ENCODE results near the gene DGKQ.

DGKQ gene

DNA sequence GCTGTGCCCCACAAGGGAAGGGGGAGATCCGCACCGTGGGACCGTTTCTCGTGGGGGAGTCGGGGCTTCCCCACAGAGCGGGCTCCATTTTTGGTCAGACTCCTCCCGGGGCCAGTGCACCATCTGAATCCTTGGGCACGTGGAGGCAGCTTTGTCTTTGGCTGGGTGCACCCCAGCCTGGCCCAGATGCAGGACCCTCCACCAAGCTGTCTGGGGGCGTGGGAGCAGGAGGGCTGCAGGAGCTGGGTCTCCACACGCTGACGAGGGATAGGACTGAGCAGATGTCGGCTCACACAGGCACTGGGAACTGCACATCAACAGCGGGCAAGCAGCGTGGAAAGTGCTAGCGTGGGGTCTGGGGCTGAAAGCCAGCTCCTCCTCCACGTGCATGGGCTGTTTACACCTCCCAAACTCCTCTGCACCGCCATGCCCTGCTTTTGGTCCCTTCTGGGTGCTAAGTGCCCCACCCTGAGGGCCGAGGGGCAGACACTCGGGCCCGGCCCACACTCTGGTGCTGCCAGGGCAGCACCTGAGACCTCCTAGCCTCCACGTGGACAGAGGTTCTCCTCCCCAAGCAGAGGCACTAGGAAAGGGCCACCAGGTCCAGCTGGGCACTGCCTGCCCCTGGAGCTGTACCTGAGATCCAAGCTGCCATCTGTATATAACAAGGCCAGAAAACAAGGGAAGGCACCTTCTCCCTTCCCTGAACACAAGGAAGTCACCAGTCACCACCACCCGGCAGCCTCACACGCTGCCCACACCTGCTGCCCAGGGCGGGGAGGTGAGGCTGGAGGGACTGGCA, 13.8 kb downstream of the DGKQ start:
- H3K9ac ChIP-seq (ENCODE audit: low read depth, low read length): no peak overlapping the region
- H3K4me1 ChIP-seq (ENCODE audit: insufficient read depth, low read length): no peaks in the 10 kb centered on the region
- H3K36me3 ChIP-seq (ENCODE audit: insufficient read depth, low read length): no peaks in the 10 kb centered on the region; the same call in 1 of the 2 replicates
- no peaks in the 10 kb centered on the region for H3K9me3 ChIP-seq (ENCODE audit: control insufficient read depth, insufficient read depth, low read length)

DNA sequence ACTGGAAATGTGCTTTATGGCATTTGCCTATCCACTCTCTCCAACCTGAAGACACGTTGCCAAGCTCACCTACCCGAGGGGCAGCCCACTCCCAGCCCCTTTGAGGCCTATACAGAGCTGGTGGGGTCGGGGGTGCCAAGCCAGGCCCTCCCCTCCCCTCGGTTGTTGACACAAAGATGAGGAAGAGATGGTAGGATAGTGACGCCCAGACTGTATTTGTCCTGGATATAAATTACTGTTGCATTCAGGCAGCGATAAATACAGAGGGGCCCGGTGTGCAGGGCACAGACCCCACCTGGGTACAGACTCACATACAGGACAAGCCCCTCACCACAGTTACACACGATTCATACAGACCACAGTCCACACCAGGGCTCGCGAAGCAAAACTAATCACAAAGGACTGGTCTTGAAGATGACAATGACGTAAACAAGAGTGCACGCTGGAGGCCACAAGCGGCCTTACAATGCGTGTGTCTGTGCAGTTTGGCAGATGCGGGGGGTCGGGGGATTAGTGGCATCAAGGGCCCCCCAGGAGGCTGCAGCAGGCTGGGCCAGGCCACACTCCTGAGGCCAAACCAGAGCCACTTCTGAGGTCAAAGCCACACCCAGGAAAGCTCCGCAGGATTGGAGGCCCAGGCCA, 14.6 kb downstream of the DGKQ start:
- Histone ChIP-seq H3K36me3 (ENCODE audit: insufficient read depth, low read length) (no peaks in the 10 kb centered on the region; the same call in 1 of the 2 replicates), H3K9ac (ENCODE audit: low read depth, low read length) (no peak overlapping the region), H3K4me1 (ENCODE audit: insufficient read depth, low read length) (no peaks in the 10 kb centered on the region), H3K9me3 (ENCODE audit: control insufficient read depth, insufficient read depth, low read length) (no peaks in the 10 kb centered on the region)

DNA sequence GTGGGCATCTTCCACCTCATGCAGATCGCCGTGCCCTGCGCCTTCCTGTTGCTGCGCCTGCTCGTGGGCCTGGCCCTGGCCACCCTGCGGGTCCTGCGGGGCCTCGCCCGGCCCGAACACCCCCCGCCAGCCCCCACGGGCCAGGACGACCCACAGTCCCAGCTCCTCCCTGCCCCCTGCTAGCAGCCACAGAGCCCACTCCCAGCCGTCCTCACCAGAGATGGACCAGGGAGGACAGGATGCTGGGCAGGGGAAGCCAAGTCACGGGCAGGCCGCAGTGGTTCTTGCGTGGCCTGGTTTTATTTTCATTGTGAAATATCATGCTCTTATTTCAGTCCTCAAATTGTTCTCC, 15.1 kb downstream of the DGKQ start:
- H3K9ac ChIP-seq (ENCODE audit: low read depth, low read length): no peak overlapping the region
- H3K9me3 ChIP-seq (ENCODE audit: control insufficient read depth, insufficient read depth, low read length): no peaks in the 10 kb centered on the region
- no peaks in the 10 kb centered on the region; the same call in 1 of the 2 replicates for H3K36me3 ChIP-seq (ENCODE audit: insufficient read depth, low read length)
- H3K4me1 ChIP-seq (ENCODE audit: insufficient read depth, low read length): no peaks in the 10 kb centered on the region

DNA sequence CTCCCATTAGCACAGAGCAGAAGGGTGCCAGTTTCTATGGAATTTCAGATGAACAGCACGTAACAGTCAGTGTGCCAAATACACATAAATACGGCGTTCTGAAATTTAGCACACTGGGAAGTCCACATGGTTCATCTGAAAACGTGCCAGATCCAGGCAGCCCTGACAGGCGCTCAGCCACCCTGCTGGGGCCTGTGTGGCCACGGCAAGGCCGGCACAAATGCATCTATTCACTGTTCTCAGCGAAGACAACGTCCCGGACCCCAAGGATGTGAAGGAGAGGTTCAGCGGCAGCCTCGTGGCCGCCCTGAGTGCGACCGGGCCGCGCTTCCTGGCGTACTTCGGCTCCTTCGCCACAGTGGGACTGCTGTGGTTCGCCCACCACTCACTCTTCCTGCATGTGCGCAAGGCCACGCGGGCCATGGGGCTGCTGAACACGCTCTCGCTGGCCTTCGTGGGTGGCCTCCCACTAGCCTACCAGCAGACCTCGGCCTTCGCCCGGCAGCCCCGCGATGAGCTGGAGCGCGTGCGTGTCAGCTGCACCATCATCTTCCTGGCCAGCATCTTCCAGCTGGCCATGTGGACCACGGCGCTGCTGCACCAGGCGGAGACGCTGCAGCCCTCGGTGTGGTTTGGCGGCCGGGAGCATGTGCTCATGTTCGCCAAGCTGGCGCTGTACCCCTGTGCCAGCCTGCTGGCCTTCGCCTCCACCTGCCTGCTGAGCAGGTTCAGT, 15.6 kb downstream of the DGKQ start:
- Histone ChIP-seq H3K9me3 (ENCODE audit: control insufficient read depth, insufficient read depth, low read length) (no peaks in the 10 kb centered on the region), H3K36me3 (ENCODE audit: insufficient read depth, low read length) (no peaks in the 10 kb centered on the region; the same call in 1 of the 2 replicates), H3K9ac (ENCODE audit: low read depth, low read length) (no peak overlapping the region), H3K4me1 (ENCODE audit: insufficient read depth, low read length) (no peaks in the 10 kb centered on the region)

DNA sequence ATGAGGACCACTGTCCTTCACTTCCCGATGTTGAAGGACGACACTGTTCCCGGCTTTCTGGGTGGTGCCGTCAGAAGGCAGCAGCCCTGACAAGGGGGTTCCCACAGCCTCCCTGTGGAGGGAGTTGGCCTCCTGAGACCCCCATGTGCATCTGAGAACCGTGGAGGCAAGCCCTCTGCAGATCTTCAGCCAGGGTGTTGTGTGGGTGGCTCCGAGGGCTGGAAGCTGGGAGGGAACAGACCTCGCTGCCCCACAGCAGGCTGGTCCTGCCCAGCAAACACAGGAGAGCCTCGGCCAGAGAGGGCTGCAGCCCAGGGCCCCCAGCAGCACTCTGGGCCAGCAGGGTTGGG, 16.2 kb downstream of the DGKQ start:
- no peaks in the 10 kb centered on the region for H3K4me1 ChIP-seq (ENCODE audit: insufficient read depth, low read length)
- H3K9me3 ChIP-seq (ENCODE audit: control insufficient read depth, insufficient read depth, low read length): no peaks in the 10 kb centered on the region
- H3K9ac ChIP-seq (ENCODE audit: low read depth, low read length): no peak overlapping the region
- no peaks in the 10 kb centered on the region; the same call in 1 of the 2 replicates for H3K36me3 ChIP-seq (ENCODE audit: insufficient read depth, low read length)

- H3K4me1 ChIP-seq (ENCODE audit: insufficient read depth, low read length): no peaks in the 10 kb centered on the region
- no peak overlapping the region for H3K9ac ChIP-seq (ENCODE audit: low read depth, low read length)
- no peaks in the 10 kb centered on the region; the same call in none of the 2 replicates for H3K36me3 ChIP-seq (ENCODE audit: insufficient read depth, low read length)
- no peaks in the 10 kb centered on the region for H3K9me3 ChIP-seq (ENCODE audit: control insufficient read depth, insufficient read depth, low read length)
These were observed 16.7 kb downstream of the DGKQ start for GRCh38 chr4:956531-957230.

GRCh38 chr4:955931-956381, 17.4 kb downstream of the DGKQ start:
- Histone ChIP-seq H3K9me3 (ENCODE audit: control insufficient read depth, insufficient read depth, low read length) (no peaks in the 10 kb centered on the region), H3K4me1 (ENCODE audit: insufficient read depth, low read length) (no peaks in the 10 kb centered on the region), H3K36me3 (ENCODE audit: insufficient read depth, low read length) (no peaks in the 10 kb centered on the region; the same call in none of the 2 replicates), H3K9ac (ENCODE audit: low read depth, low read length) (no peak overlapping the region)

- Histone ChIP-seq H3K9ac (ENCODE audit: low read depth, low read length) (no peak overlapping the region), H3K4me1 (ENCODE audit: insufficient read depth, low read length) (no peaks in the 10 kb centered on the region), H3K9me3 (ENCODE audit: control insufficient read depth, insufficient read depth, low read length) (no peaks in the 10 kb centered on the region), H3K36me3 (ENCODE audit: insufficient read depth, low read length) (no peaks in the 10 kb centered on the region; the same call in none of the 2 replicates)
These were observed 18.0 kb downstream of the DGKQ start for GRCh38 chr4:955161-955921.

DNA sequence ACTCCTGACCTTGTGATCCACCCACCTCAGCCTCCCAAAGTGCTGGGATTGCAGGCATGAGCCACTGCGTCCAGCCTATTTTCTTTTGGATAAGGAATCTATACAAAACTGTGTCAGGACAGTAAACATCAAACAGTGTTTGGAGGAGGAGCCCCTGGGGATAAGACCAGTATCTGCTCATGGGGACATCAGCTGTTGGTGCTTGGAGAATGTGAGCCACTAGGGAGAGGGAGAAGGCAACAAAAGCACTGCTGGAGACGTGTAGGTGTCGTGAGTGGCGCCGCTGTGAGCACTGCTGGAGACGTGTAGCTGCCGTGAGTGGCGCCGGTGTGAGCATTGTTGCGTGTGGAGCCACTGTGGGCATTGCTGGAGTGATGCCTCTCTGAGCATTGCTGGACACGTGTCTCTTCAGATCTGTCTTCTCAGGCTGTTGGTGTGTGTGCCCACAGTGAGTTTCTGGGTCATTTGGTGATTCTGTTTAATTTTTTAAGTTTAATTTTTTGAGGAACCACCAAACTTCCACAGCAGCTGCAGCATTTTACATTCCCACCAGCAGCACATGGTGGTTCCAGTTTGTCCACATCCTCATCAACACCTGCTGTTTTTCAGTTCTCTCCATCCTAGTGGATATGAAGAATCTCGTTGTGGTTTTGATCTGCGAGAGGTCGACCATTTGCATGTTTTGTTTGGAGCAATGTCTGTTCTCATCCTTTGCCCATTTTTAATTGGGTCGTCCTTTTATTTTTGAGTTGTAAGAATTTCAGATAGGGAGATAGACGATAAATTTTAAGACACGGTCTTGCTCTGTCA, 19.0 kb downstream of the DGKQ start:
- no peaks in the 10 kb centered on the region for H3K9me3 ChIP-seq (ENCODE audit: control insufficient read depth, insufficient read depth, low read length)
- H3K36me3 ChIP-seq (ENCODE audit: insufficient read depth, low read length): no peaks in the 10 kb centered on the region; the same call in 1 of the 2 replicates
- H3K9ac ChIP-seq (ENCODE audit: low read depth, low read length): no peak overlapping the region
- no peaks in the 10 kb centered on the region for H3K4me1 ChIP-seq (ENCODE audit: insufficient read depth, low read length)

- H3K9ac ChIP-seq (ENCODE audit: low read depth, low read length): no peak overlapping the region
- no peaks in the 10 kb centered on the region; the same call in 1 of the 2 replicates for H3K36me3 ChIP-seq (ENCODE audit: insufficient read depth, low read length)
These were observed 19.8 kb downstream of the DGKQ start for GRCh38 chr4:953574-953915.

GRCh38 chr4:952881-953573, 20.3 kb downstream of the DGKQ start:
- Histone ChIP-seq H3K36me3 (ENCODE audit: insufficient read depth, low read length) (no peaks in the 10 kb centered on the region; the same call in 1 of the 2 replicates), H3K9me3 (ENCODE audit: control insufficient read depth, insufficient read depth, low read length) (no peaks in the 10 kb centered on the region), H3K4me1 (ENCODE audit: insufficient read depth, low read length) (no peaks in the 10 kb centered on the region), H3K9ac (ENCODE audit: low read depth, low read length) (no peak overlapping the region)

More at GRCh38 chr4:953574-953915, 19.8 kb downstream of the DGKQ start:
- Histone ChIP-seq H3K9me3 (ENCODE audit: control insufficient read depth, insufficient read depth, low read length) (no peaks in the 10 kb centered on the region), H3K4me1 (ENCODE audit: insufficient read depth, low read length) (no peaks in the 10 kb centered on the region)

- Histone ChIP-seq H3K9me3 (ENCODE audit: control insufficient read depth, insufficient read depth, low read length) (no peaks in the 10 kb centered on the region), H3K4me1 (ENCODE audit: insufficient read depth, low read length) (no peaks in the 10 kb centered on the region), H3K9ac (ENCODE audit: low read depth, low read length) (no peak overlapping the region), H3K36me3 (ENCODE audit: insufficient read depth, low read length) (no peaks in the 10 kb centered on the region; the same call in 1 of the 2 replicates)
These were observed 21.5 kb downstream of the DGKQ start for GRCh38 chr4:951594-952468.
